Fibroblast of the aortic adventitia (primary cell): ENCODE results near the gene USP1. TPM values are rescaled to one million over a fixed set of nuclear protein-coding genes. Genes with fewer than 3 reads are reported as not detected.
A peak's percentile ranks its signal among the peaks of the same experiment; 100 is the strongest.

Source experiments
- DNase-seq: peaks from one replicate; pipeline ENCODE4 v3.0.0-alpha.2; 2010; ENCODE audit warnings: low read depth
- H3K4me3 ChIP-seq: 2 replicates; pipeline ENCODE4 v1.5.1; 2011; ENCODE audit warnings: low read depth, mild to moderate bottlenecking, control low read depth, low read length, moderate library complexity
- total RNA-seq: library from RNA; depleted of rRNA; stranded (reverse); fragments of >200 nt; gene quantifications from 2 replicates; pipeline ENCODE4 v1.2.3, GENCODE V29; 2012; ENCODE audit warnings: low replicate concordance
- TF ChIP-seq, protein P1 (sequence below): IDR thresholded peaks from 2 replicates; pipeline ENCODE4 v1.5.1; 2011; ENCODE audit warnings: mild to moderate bottlenecking, low read length, control low read depth, inconsistent platforms; ENCODE audit not compliant: insufficient read depth

Gene USP1
- total RNA-seq, 1 donor: 64.8 TPM

DNA sequence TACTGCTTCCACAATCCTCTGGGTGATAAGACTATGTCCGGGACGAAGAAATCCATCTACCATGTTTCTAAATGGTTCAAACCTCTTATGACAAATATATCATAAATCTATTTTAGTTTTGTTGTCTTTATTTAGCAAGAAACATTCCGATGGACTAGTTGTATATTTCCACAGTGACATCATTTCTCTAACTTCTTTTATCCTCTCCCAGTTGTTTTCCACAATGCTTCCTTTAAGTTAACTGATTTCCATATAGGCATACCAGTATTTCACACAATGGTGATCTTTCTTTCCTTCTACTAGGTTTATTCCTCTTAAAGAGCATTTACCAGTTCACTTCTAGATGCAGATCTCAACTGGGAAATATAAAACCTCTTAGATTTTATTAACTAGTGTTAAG lies 44.8 kb downstream of the USP1 start:
- DNase-seq: no peak
- H3K4me3 ChIP-seq: no peak overlapping the region
- TF ChIP-seq, protein P1, sequence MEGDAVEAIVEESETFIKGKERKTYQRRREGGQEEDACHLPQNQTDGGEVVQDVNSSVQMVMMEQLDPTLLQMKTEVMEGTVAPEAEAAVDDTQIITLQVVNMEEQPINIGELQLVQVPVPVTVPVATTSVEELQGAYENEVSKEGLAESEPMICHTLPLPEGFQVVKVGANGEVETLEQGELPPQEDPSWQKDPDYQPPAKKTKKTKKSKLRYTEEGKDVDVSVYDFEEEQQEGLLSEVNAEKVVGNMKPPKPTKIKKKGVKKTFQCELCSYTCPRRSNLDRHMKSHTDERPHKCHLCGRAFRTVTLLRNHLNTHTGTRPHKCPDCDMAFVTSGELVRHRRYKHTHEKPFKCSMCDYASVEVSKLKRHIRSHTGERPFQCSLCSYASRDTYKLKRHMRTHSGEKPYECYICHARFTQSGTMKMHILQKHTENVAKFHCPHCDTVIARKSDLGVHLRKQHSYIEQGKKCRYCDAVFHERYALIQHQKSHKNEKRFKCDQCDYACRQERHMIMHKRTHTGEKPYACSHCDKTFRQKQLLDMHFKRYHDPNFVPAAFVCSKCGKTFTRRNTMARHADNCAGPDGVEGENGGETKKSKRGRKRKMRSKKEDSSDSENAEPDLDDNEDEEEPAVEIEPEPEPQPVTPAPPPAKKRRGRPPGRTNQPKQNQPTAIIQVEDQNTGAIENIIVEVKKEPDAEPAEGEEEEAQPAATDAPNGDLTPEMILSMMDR: no peak

DNA sequence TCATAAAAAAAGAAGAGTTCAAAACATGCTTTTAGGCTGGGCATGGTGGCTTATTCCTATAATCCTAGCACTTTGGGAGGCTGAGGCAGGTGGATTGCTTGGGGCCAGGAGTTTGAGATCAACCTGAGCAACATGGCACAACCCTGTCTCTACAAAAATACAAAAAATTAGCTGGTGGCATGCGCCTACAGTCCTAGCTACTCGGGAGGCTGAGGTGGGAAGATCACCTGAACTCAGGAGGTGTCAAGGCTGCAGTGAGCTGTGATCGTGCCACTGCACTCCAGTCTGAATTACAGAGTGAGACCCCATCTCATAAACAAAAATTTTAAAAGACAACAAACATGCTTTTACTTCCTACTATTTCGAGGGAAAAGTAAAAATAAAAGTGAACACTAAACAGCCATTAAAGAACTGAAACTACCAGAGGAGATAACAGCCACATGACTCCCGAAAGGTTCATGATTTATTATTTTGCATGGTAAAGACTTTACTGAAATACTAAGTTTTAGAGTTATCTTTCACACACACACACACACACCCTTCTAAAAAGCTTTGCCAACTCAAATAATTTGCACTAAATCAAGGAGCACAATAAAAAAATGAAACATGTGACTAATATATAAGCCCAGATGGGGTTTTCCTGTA lies 48.1 kb downstream of the USP1 start:
- no peak for DNase-seq
- no peak overlapping the region for H3K4me3 ChIP-seq
- TF ChIP-seq, protein P1: no peak

DNA sequence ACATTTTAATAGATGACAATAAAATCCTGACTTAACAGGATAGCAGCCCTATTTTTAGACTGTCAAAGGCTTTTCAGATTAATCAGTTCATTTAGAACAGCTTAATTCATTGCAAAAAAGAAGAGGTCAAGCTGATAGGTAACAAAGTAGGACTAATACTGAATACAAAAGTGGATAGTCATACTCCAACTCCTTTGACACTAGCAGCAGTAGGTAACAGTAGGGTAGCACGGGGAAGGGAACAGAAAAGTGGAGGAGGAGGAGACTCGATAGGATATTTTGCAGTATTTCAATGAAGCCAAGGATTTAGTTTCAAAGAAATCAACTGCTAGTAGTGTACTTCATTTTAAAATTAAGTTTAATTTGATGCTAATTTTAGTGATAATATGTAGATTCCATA lies 51.1 kb downstream of the USP1 start:
- TF ChIP-seq, protein P1: no peak
- DNase-seq: no peak

DNA sequence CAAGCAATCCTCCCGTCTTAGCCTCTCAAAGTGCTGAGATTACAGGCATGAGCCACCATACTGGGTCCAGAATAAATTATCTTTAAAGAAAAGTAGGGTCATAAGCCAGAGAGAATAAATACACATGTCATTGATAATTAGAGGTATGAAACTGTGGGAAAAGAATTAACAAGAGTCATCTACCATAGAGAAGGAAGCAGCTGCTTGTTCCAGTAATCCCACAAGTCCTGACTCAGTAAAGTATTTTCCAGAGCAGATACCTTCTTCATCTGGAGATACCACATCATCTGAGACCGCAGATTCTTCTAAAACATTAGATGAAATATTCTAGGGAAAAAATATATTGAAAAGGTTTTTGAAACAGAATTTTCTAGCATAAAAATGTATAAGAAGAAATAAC lies 55.7 kb downstream of the USP1 start:
- DNase-seq: no peak
- H3K4me3 ChIP-seq: no peak overlapping the region
- TF ChIP-seq, protein P1: no peak

More for the DNA sequence above, 51.1 kb downstream of the USP1 start:
- H3K4me3 ChIP-seq: no peak overlapping the region

DNA sequence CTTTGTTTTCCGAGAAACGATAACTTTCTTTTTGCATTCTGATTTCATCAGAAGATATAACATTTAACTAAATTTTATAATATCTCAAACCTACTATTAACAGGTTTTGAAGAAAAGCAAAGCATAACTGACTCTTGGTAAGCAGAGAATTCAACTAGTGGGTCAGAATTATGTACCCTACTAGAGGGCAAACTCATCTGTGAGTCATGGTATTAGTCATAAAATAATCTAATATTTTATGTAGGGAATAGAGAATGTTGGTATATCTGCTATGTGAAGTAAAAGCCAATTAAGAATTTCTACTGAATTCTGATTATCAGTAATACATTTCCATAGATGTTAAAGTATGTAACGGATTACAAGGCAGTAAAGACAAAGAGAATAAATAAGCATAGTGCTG lies 56.8 kb downstream of the USP1 start:
- DNase-seq: peak; percentile 3
- no peak overlapping the region for H3K4me3 ChIP-seq
- TF ChIP-seq, protein P1: no peak

DNA sequence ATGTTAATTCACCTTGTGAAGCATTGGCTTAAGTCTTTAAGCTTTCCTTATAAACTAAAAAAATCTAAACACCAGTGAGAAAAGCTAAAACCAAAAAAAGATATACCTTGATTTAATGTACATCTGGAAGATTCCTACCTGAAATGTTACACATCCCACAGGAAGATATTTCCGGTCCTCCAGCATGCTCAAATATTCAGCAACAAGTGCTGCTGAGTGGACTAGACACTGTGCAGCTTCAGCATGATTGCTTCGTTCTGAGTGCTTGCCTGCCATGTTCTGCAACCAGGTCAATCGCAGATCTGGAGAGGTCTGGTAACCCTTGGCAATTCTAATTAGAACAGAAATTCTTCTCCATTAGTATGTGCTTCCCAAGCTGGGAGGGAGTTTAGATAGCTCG lies 57.3 kb downstream of the USP1 start:
- TF ChIP-seq, protein P1: no peak
- H3K4me3 ChIP-seq: no peak overlapping the region
- DNase-seq: no peak

DNA sequence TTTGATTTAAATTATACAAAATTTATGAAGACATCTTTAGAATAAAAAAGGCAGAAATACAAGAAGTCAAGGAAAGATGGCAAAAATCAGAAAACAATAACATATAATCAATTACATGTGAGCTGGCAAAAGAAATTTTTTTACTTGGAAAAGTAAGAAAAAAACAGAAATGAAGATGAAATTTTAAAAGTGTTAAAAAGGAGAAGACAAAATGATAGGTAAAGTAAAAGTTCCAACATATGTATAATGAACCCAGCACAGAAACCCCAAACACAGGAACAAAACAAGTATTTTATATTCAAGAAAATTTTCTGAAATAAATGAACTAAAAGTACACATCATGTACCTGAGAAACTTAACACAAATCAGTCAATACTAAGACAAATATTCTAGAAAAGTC lies 63.4 kb downstream of the USP1 start:
- TF ChIP-seq, protein P1: no peak
- no peak for DNase-seq
- no peak overlapping the region for H3K4me3 ChIP-seq
